ENCODE measurements around the gene TF. TPM values are rescaled to one million over a fixed set of nuclear protein-coding genes. Genes with fewer than 3 reads are reported as not detected.

TF gene
- total and polyA plus RNA-seq, 2 of the 8 experiments (the other 6 are each of a cell fraction or from before 2014, with no cell fraction given): 0.02 to 0.26 TPM

DNA sequence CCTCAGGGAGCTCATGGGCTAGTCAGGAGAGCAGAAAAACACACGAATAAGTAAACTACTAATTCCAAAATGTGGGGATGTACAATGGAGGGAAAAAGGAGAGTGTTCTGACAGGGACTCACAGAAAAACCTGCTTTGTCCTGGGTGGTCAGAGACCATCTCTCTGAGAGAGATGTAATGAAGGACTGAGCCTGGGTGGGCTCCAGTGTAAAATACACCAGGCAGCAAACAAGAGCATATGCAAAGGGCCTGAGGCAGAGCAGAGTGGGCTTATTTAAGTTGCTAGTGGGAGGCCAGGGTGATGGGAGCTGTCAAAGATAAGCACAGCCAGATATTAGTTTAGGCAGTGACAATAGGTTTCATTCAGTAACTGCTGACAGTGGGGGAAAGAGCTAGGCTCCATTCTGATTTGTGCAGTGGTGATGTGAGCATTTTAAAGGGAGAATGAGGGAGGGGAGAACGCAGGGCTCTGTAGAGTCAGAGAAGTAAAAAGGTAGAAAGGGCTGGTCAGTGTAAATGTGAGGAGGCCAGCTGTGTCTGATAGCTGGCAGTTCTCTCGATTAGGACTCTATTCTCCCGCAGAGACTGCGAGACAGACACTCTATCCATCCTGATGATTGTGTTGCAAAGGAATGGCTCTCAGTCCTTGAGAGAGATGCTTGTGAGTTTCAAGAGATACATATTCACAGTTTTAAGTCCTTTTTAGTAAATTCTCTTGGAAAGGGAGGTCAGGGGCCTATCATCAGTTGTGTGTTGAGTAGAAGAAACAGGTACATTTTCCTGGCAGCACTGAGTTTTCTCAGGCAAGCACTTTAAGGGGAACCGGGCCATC, 3.5 kb downstream of the TF start:
- CTCF ChIA-PET (ENCODE audit: partially characterized antibody): interaction anchor here (0.9 to 1.2 kb wide), 2 partner anchors 38 to 277 kb away, joined by 4 read pairs; no protein-coding TSS in a partner anchor
- no peak overlapping the region for H3K14ac ChIP-seq (ENCODE audit: insufficient read length)
- no peak for FAIRE-seq

More for the DNA sequence above, 3.5 kb downstream of the TF start:
- Histone ChIP-seq H4K20me1 (replicated peaks in 1 of 2; ENCODE audit: control insufficient read depth in 1 of 2, insufficient read depth in 2 of 2, low read length in 2 of 2) (no peaks in the 10 kb centered on the region), H3K56ac (replicated peaks; ENCODE audit: insufficient read length, low read depth, low read length) (no peak overlapping the region), H3K4me1 (replicated peaks in 1 of 4; ENCODE audit: control insufficient read depth in 3 of 4, insufficient read depth in 4 of 4, low read length in 3 of 4) (no peaks in the 10 kb centered on the region; a peak in 1 of 7 replicates), H3K18ac (ENCODE audit: extremely low read depth, low read length) (no peak overlapping the region), H3K4me2 (ENCODE audit: insufficient read depth in 1 of 2, low read depth in 2 of 2, low read length in 2 of 2) (no peak overlapping the region), H4K91ac (replicated peaks; ENCODE audit: insufficient read length, low read length) (no peak overlapping the region), H4K5ac (ENCODE audit: insufficient read length, low read depth, low read length) (no peak overlapping the region), H3K36me3 (ENCODE audit: control insufficient read depth in 2 of 4, insufficient read depth in 4 of 4, low read length in 3 of 4) (no peaks in the 10 kb centered on the region), H3K4ac (replicated peaks; ENCODE audit: insufficient read length, low read depth, low read length) (no peak overlapping the region), H3K79me2 (ENCODE audit: control insufficient read depth in 1 of 2, insufficient read depth in 2 of 2, low read length in 2 of 2) (no peaks in the 10 kb centered on the region), H3K27ac (ENCODE audit: low read depth, low read length) (no peak overlapping the region), H2BK15ac (ENCODE audit: low read length) (no peak overlapping the region), H2BK120ac (replicated peaks; ENCODE audit: low read depth, low read length) (no peak overlapping the region), H3K23me2 (ENCODE audit: low read depth, low read length) (no peaks in the 10 kb centered on the region), H2BK12ac (ENCODE audit: low read depth, low read length) (no peak overlapping the region), H2BK20ac (ENCODE audit: low read length) (no peak overlapping the region), H3K27me3 (replicated peaks in 1 of 4; ENCODE audit: control insufficient read depth in 3 of 4, extremely low read depth in 1 of 4, insufficient read depth in 3 of 4, low read length in 3 of 4) (no peaks in the 10 kb centered on the region; a peak in 1 of 7 replicates), H4K8ac (ENCODE audit: extremely low read depth, insufficient read depth, low read length) (no peak overlapping the region), H3K9ac (replicated peaks in 1 of 4; ENCODE audit: extremely low read depth in 1 of 4, low read depth in 3 of 4, low read length in 3 of 4) (no peak overlapping the region), H3K9me3 (ENCODE audit: insufficient read depth in 2 of 2, low read depth in 1 of 2, low read length in 1 of 2) (no peaks in the 10 kb centered on the region), H3K23ac (ENCODE audit: insufficient read length) (no peak overlapping the region), H2BK5ac (ENCODE audit: low read depth, low read length) (no peak overlapping the region), H3K79me1 (ENCODE audit: low read depth, low read length) (no peaks in the 10 kb centered on the region), H2AK5ac (ENCODE audit: low read depth, low read length) (no peak overlapping the region), H2AFZ (ENCODE audit: low read length) (no peak overlapping the region), H3K4me3 (ENCODE audit: extremely low read depth in 1 of 4, insufficient read depth in 2 of 4, low read depth in 3 of 4, low read length in 4 of 4) (no peak overlapping the region)
- 90% methylated on average over 6 of the region's 6 CpGs; no CpG with 5 or more reads in 1 of the 2 experiments for WGBS, 2 experiments (ENCODE audit: extremely low coverage in 1 of 2, insufficient coverage in 1 of 2, insufficient read length in 1 of 2, insufficient replicate concordance in 2 of 2, low coverage in 1 of 2, low lambda C conversion rate in 2 of 2, missing lambda C conversion rate in 1 of 2)
- no peak for DNase-seq (ENCODE audit: low read depth in 1 of 2, low spot score in 2 of 2)
- TF ChIP-seq TAF1 (IDR thresholded peaks at IDR 0.05; ENCODE audit: low read depth, low read length) (no peak), RNF2 (IDR thresholded peaks at IDR 0.05; ENCODE audit: borderline replicate concordance, low read depth, low read length, missing control alignments, poor library complexity, severe bottlenecking) (no peak), MAX (IDR thresholded peaks at IDR 0.05) (no peak), SIN3A (conservative IDR thresholded peaks at IDR 0.05 in 1 of 2, IDR thresholded peaks at IDR 0.05 in 1 of 2; ENCODE audit: low read depth in 1 of 2, low read length in 2 of 2) (no peak), CBX8 (IDR thresholded peaks at IDR 0.05; ENCODE audit: borderline replicate concordance, low read depth, low read length) (no peak), JUND (IDR thresholded peaks at IDR 0.05; ENCODE audit: low read length) (no peak), CHD1 (IDR thresholded peaks at IDR 0.05; ENCODE audit: low read depth, low read length) (no peak), RFX5 (IDR thresholded peaks at IDR 0.05; ENCODE audit: borderline replicate concordance, low read depth, low read length) (no peak)
- POLR2A ChIA-PET (ENCODE audit: partially characterized antibody): interaction anchor here (0.7 kb wide), 1 partner anchor 11 kb away, joined by 3 read pairs; no protein-coding TSS in a partner anchor
